ENCODE measurements around the gene PCP2. TPM values are rescaled to one million over a fixed set of nuclear protein-coding genes. Genes with fewer than 3 reads are reported as not detected.

Gene PCP2
- total RNA-seq, 4 donors from 2014 or later = 4.1 to 14.2 TPM; not detected in 2

DNA sequence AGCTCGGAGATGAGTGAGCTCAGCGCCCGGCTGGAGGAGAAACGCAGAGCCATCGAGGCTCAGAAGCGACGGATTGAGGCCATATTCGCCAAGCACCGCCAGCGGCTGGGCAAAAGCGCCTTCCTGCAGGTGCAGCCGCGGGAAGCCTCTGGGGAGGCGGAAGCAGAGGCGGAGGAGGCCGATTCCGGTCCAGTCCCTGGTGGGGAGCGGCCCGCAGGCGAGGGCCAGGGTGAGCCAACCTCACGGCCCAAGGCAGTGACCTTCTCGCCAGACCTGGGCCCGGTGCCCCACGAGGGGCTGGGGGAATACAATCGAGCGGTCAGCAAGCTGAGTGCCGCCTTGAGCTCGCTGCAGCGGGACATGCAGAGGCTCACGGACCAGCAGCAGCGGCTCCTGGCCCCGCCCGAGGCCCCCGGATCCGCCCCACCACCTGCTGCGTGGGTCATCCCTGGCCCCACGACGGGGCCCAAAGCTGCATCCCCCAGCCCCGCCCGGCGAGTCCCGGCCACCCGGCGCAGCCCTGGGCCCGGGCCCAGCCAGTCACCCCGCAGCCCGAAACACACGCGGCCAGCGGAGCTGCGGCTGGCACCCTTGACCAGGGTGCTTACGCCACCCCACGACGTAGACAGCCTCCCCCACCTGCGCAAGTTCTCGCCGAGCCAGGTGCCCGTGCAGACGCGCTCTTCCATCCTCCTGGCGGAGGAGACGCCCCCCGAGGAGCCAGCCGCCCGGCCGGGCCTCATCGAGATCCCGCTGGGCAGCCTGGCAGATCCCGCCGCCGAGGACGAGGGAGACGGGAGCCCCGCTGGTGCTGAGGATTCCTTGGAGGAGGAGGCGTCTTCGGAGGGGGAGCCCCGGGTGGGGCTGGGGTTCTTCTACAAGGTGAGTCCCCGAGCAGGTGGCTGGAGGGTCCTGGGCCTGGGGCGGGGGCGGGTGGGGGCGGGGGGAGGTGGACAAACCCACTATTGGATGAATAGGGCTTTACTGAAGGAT is 20.9 kb downstream of the PCP2 start:
- no peaks in the 10 kb centered on the region for H3K4me1 ChIP-seq
- TF ChIP-seq POLR2A (IDR thresholded peaks at IDR 0.05) (no peak), EP300 (IDR thresholded peaks at IDR 0.05; ENCODE audit: low read depth) (no peak), POLR2AphosphoS5 (IDR thresholded peaks at IDR 0.05) (no peak)
- TF ChIP-seq, protein P1, sequence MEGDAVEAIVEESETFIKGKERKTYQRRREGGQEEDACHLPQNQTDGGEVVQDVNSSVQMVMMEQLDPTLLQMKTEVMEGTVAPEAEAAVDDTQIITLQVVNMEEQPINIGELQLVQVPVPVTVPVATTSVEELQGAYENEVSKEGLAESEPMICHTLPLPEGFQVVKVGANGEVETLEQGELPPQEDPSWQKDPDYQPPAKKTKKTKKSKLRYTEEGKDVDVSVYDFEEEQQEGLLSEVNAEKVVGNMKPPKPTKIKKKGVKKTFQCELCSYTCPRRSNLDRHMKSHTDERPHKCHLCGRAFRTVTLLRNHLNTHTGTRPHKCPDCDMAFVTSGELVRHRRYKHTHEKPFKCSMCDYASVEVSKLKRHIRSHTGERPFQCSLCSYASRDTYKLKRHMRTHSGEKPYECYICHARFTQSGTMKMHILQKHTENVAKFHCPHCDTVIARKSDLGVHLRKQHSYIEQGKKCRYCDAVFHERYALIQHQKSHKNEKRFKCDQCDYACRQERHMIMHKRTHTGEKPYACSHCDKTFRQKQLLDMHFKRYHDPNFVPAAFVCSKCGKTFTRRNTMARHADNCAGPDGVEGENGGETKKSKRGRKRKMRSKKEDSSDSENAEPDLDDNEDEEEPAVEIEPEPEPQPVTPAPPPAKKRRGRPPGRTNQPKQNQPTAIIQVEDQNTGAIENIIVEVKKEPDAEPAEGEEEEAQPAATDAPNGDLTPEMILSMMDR (IDR thresholded peaks at IDR 0.05) = no peak
- H3K27me3 ChIP-seq = no peaks in the 10 kb centered on the region
- H3K9me3 ChIP-seq = no peaks in the 10 kb centered on the region
- WGBS, 2 donors (ENCODE audit: low coverage in 1 of 2) = 93% methylated on average over 73 of the region's 81 CpGs; no CpG with 5 or more reads in 1 of the 2 donors
- H3K27ac ChIP-seq = no peak overlapping the region
- in situ Hi-C loops (cut with MboI; ENCODE audit: low pct_ligation_motif_present in 1 of 4, low pct_unique_long_range_greater_than_20kb in 1 of 4, low sequenced_read_pairs in 3 of 4) = no loop called here
- intact Hi-C loops (cut with DNase I; ENCODE audit: low total_unique reads) = no loop called here
- DNase-seq = no peak
- H3K36me3 ChIP-seq = no peaks in the 10 kb centered on the region
- H3K4me3 ChIP-seq = no peak overlapping the region

DNA sequence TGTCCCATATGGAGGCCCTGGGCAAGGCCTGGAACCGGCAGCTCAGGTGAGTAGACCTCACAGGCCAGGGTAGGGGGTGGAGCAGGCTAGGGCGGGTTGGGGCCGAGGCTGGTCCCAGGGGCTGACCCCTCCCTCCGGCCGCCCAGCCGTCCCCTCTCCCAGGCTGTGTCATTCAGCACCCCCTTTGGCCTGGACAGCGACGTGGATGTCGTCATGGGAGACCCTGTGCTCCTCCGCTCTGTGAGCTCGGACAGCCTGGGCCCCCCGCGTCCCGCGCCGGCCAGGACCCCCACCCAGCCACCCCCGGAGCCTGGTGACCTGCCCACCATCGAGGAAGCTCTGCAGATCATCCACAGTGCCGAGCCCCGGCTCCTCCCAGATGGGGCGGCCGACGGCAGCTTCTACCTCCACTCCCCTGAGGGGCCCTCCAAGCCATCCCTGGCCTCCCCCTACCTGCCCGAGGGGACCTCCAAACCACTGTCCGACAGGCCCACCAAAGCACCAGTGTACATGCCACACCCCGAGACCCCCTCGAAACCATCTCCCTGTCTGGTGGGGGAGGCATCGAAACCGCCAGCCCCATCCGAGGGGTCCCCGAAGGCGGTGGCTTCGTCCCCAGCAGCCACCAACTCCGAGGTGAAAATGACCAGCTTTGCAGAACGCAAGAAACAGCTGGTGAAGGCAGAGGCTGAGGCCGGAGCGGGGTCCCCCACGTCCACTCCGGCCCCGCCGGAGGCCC is 21.8 kb downstream of the PCP2 start:
- no peaks in the 10 kb centered on the region for H3K9me3 ChIP-seq
- H3K27ac ChIP-seq = no peak overlapping the region
- TF ChIP-seq POLR2AphosphoS5 (IDR thresholded peaks at IDR 0.05) = no peak
- TF ChIP-seq, protein P1 (IDR thresholded peaks at IDR 0.05) = no peak
- H3K4me1 ChIP-seq = no peaks in the 10 kb centered on the region
- intact Hi-C loops (cut with DNase I; ENCODE audit: low total_unique reads) (no loop called here), in situ Hi-C loops (cut with MboI; ENCODE audit: low pct_ligation_motif_present in 1 of 4, low pct_unique_long_range_greater_than_20kb in 1 of 4, low sequenced_read_pairs in 3 of 4) (no loop called here)
- DNase-seq = no peak
- no peak overlapping the region for H3K4me3 ChIP-seq
- WGBS, 2 donors (ENCODE audit: low coverage in 1 of 2) = 87% methylated on average over 36 of the region's 41 CpGs; no CpG with 5 or more reads in 1 of the 2 donors
- H3K36me3 ChIP-seq = no peaks in the 10 kb centered on the region
- no peaks in the 10 kb centered on the region for H3K27me3 ChIP-seq

DNA sequence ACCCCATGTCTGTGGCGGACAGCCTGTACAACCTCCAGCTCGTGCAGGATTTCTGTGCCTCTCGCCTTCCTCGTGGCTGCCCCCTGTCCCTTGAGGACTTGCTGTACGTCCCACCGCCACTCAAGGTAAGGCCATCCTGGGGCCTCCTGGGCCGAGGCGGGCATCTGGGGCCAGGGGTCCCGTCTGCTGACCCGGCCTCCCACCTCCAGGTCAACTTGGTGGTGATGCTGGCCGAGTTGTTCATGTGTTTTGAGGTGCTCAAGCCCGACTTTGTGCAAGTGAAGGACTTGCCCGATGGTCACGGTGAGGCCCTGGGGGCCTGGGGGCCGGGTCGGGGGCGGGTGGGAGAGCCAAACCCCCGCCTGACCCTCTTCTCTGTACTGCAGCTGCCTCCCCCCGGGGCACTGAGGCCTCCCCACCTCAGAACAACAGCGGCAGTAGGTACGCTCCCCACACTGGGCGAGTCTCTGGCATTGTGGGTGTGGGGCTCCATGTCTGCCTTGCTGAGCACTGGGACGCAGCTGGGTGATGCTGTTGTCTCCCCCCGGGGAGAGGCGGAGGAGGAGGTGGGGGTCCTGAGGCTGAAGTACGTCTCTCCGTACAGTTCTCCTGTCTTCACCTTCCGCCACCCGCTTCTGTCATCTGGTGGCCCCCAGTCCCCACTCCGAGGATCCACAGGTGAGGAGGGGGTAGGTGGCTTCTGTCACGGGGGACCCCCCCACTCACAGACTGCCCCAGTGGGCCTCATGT is 22.9 kb downstream of the PCP2 start:
- H3K9me3 ChIP-seq = no peaks in the 10 kb centered on the region
- intact Hi-C loops (cut with DNase I; ENCODE audit: low total_unique reads) = no loop called here
- in situ Hi-C loops (cut with MboI; ENCODE audit: low pct_ligation_motif_present in 1 of 4, low pct_unique_long_range_greater_than_20kb in 1 of 4, low sequenced_read_pairs in 3 of 4) = no loop called here
- H3K4me1 ChIP-seq = no peaks in the 10 kb centered on the region
- 77 to 89% methylated on average over 6 to 28 of the region's 31 CpGs for WGBS, 2 donors (ENCODE audit: low coverage in 1 of 2)
- H3K4me3 ChIP-seq = no peak overlapping the region
- no peaks in the 10 kb centered on the region for H3K36me3 ChIP-seq
- TF ChIP-seq, protein P1 (IDR thresholded peaks at IDR 0.05) = no peak
- TF ChIP-seq POLR2A (IDR thresholded peaks at IDR 0.05) = no peak
- no peak for TF ChIP-seq EP300 (IDR thresholded peaks at IDR 0.05; ENCODE audit: low read depth)
- TF ChIP-seq POLR2AphosphoS5 (IDR thresholded peaks at IDR 0.05) = no peak
- H3K27me3 ChIP-seq = no peaks in the 10 kb centered on the region
- no peak for DNase-seq
- H3K27ac ChIP-seq = no peak overlapping the region

Measured in transverse colon (tissue), 4 donors.